Mesenchymal stem cell (in vitro differentiated cells and primary cell): Measurements from ENCODE around the gene PASK.

Experiments
- DNase-seq: peaks from one replicate; pipeline ENCODE4 v3.0.0-alpha.2; 2013
- H2AFZ ChIP-seq: one replicate; pipeline ENCODE4 v1.6.1; 2013; ENCODE audit warnings: low read depth, mild to moderate bottlenecking, control low read depth, inconsistent platforms, low read length, moderate library complexity
- H2AK5ac ChIP-seq: 2 replicates; pipeline ENCODE4 v1.6.1; 2013; ENCODE audit warnings: low read length, moderate library complexity, mild to moderate bottlenecking, inconsistent platforms; ENCODE audit not compliant: severe bottlenecking
- H2BK120ac ChIP-seq: one replicate; pipeline ENCODE4 v1.6.1; 2013; ENCODE audit warnings: low read depth, mild to moderate bottlenecking, inconsistent platforms, low read length, moderate library complexity
- H2BK12ac ChIP-seq, 2 experiments: one replicate each; pipeline ENCODE4 v1.6.1; 2013; ENCODE audit warnings: inconsistent platforms in 2 of 2, low read length in 2 of 2, mild to moderate bottlenecking in 2 of 2, moderate library complexity in 2 of 2, control low read depth in 1 of 2
- H2BK15ac ChIP-seq: one replicate; pipeline ENCODE4 v1.6.1; 2013; ENCODE audit warnings: mild to moderate bottlenecking, low read depth, inconsistent platforms; ENCODE audit not compliant: poor library complexity, severe bottlenecking
- H2BK5ac ChIP-seq: 2 replicates; pipeline ENCODE4 v1.6.1; 2013; ENCODE audit warnings: low read depth, mild to moderate bottlenecking, low read length, control low read depth, inconsistent platforms; ENCODE audit not compliant: poor library complexity, severe bottlenecking
- H3K14ac ChIP-seq, 2 experiments: one replicate each; pipeline ENCODE4 v1.6.1; 2013; ENCODE audit warnings: inconsistent platforms in 2 of 2, low read length in 2 of 2, control low read depth in 1 of 2, mild to moderate bottlenecking in 1 of 2, moderate library complexity in 1 of 2
- H3K18ac ChIP-seq, 2 experiments: one replicate each; pipeline ENCODE4 v1.6.1; 2013; ENCODE audit warnings: inconsistent platforms in 2 of 2, low read length in 2 of 2, control low read depth in 1 of 2, low read depth in 1 of 2, mild to moderate bottlenecking in 1 of 2
- H3K23ac ChIP-seq, 2 experiments: one replicate each; pipeline ENCODE4 v1.6.1; 2013; ENCODE audit warnings: inconsistent platforms in 2 of 2, low read length in 2 of 2, mild to moderate bottlenecking in 2 of 2, moderate library complexity in 2 of 2, control low read depth in 1 of 2
- H3K27ac ChIP-seq: 2 replicates; pipeline ENCODE4 v1.5.1; 2013; ENCODE audit warnings: mild to moderate bottlenecking, moderate library complexity, low read length, control low read depth, inconsistent platforms; ENCODE audit not compliant: poor library complexity, severe bottlenecking
- H3K27me3 ChIP-seq, 2 experiments: 2 replicates each; pipeline versions ENCODE4 v1.6.1 to v1.7.0; 2013; ENCODE audit warnings: low read length in 2 of 2, mild to moderate bottlenecking in 2 of 2, moderate library complexity in 2 of 2, control low read depth in 1 of 2, inconsistent platforms in 1 of 2; ENCODE audit not compliant: control insufficient read depth in 1 of 2, insufficient read depth in 1 of 2
- H3K36me3 ChIP-seq, 2 experiments: 2 replicates each; pipeline versions ENCODE4 v1.6.1 to v1.7.0; 2013; ENCODE audit warnings: low read length in 2 of 2, control low read depth in 1 of 2, inconsistent platforms in 1 of 2, low read depth in 1 of 2, mild to moderate bottlenecking in 1 of 2; ENCODE audit not compliant: insufficient read depth in 2 of 2, control insufficient read depth in 1 of 2
- H3K4ac ChIP-seq, 2 experiments: one replicate each; pipeline ENCODE4 v1.6.1; 2013; ENCODE audit warnings: inconsistent platforms in 2 of 2, low read length in 2 of 2, mild to moderate bottlenecking in 2 of 2, moderate library complexity in 2 of 2, control low read depth in 1 of 2, low read depth in 1 of 2
- H3K4me1 ChIP-seq: 2 replicates; pipeline ENCODE4 v1.6.1; 2013; ENCODE audit warnings: low read depth, low read length, control low read depth; ENCODE audit not compliant: control insufficient read depth, insufficient read depth
- H3K4me2 ChIP-seq: 2 replicates; pipeline ENCODE4 v1.6.1; 2013; ENCODE audit warnings: low read length, mild to moderate bottlenecking, inconsistent platforms; ENCODE audit not compliant: poor library complexity, severe bottlenecking
- H3K4me3 ChIP-seq, 2 experiments: 2 replicates each; pipeline versions ENCODE4 v1.5.1 to v1.7.0; 2013; ENCODE audit warnings: low read length in 2 of 2, mild to moderate bottlenecking in 2 of 2, control low read depth in 1 of 2, low read depth in 1 of 2; ENCODE audit not compliant: insufficient read depth in 1 of 2
- H3K79me1 ChIP-seq: replicated peaks from 2 replicates; pipeline ENCODE4 v1.6.1; 2013; ENCODE audit warnings: mild to moderate bottlenecking, control low read depth, low read length, inconsistent platforms; ENCODE audit not compliant: poor library complexity, severe bottlenecking
- H3K9ac ChIP-seq: 2 replicates; pipeline ENCODE4 v1.7.0; 2013; ENCODE audit warnings: mild to moderate bottlenecking, low read length, moderate library complexity
- H3K9me3 ChIP-seq: 2 replicates; pipeline ENCODE4 v1.7.0; 2013; ENCODE audit warnings: mild to moderate bottlenecking, low read length; ENCODE audit not compliant: control insufficient read depth
- H4K8ac ChIP-seq: one replicate; pipeline ENCODE4 v1.6.1; 2013; ENCODE audit warnings: inconsistent platforms, mild to moderate bottlenecking, low read length, moderate library complexity
- H4K91ac ChIP-seq: one replicate; pipeline ENCODE4 v1.6.1; 2013; ENCODE audit warnings: mild to moderate bottlenecking, low read length, inconsistent platforms
- WGBS: methylation state at CpG from one replicate; pipeline ENCODE4 v1.1.7; 2013; ENCODE audit warnings: mixed read lengths; 5-methylcytosine and 5-hydroxymethylcytosine counted together

Gene PASK

GRCh38 chr2:241155936-241156335 is 6.7 kb upstream of the PASK start:
- Histone ChIP-seq H3K79me1 (peaks cover 25% of the 10 kb centered on the region), H3K27me3 (no peaks in the 10 kb centered on the region)

DNA sequence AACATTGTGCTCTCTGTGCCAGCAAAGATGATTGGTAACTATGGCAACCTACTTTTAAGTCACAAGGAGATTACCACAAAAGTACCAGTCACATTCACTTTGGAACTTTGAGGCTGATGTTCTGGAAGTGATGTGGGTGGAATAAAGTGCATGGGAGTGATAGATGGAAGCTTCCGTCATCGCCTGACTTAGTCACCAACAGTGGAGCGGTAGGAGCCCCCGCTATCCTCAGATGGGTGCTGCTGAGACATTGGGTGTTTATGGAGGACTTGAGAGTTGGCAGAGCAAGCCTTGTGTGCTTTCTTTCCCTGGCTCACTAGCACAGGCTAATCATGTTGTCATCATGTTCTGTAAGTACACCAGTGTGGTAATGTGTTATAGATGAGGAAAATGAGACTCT is 5.6 kb upstream of the PASK start:
- peaks cover 29% of the 10 kb centered on the region for H3K79me1 ChIP-seq
- peak overlapping the region; percentile 35 for H3K9ac ChIP-seq
- H2AFZ ChIP-seq, result no peak overlapping the region
- WGBS, result 94% methylated on average over 4 of the region's 4 CpGs
- no peak overlapping the region for H3K14ac ChIP-seq
- H3K9me3 ChIP-seq, result no peaks in the 10 kb centered on the region
- H2BK120ac ChIP-seq, result no peak overlapping the region
- no peak overlapping the region for H3K4ac ChIP-seq
- H3K4me3 ChIP-seq, result no peak overlapping the region
- H3K4me1 ChIP-seq, result peaks cover 20% of the 10 kb centered on the region
- no peak overlapping the region for H3K27ac ChIP-seq
- DNase-seq, result no peak
- H3K18ac ChIP-seq, result no peak overlapping the region
- no peak overlapping the region for H3K23ac ChIP-seq
- H3K36me3 ChIP-seq, result peaks cover 22 to 45% of the 10 kb centered on the region in 2 experiments
- no peak overlapping the region for H2BK12ac ChIP-seq
- no peak overlapping the region for H2AK5ac ChIP-seq
- no peaks in the 10 kb centered on the region for H3K27me3 ChIP-seq
- no peak overlapping the region for H4K8ac ChIP-seq
- H2BK5ac ChIP-seq, result no peak overlapping the region
- no peak overlapping the region for H3K4me2 ChIP-seq
- H2BK15ac ChIP-seq, result no peak overlapping the region
- H4K91ac ChIP-seq, result no peak overlapping the region

More at GRCh38 chr2:241155936-241156335, 6.7 kb upstream of the PASK start:
- no peak for DNase-seq
- no peak overlapping the region for H3K18ac ChIP-seq
- no peak overlapping the region for H2BK120ac ChIP-seq
- no peak overlapping the region for H2BK12ac ChIP-seq
- H3K4me3 ChIP-seq, result no peak overlapping the region
- H4K8ac ChIP-seq, result no peak overlapping the region
- no peak overlapping the region for H3K27ac ChIP-seq
- no peak overlapping the region for H2AFZ ChIP-seq
- H4K91ac ChIP-seq, result no peak overlapping the region
- H2BK15ac ChIP-seq, result no peak overlapping the region
- WGBS, result 60% methylated on average over 1 of the region's 1 CpG
- no peak overlapping the region for H3K4ac ChIP-seq
- no peak overlapping the region for H3K9ac ChIP-seq
- H3K9me3 ChIP-seq, result no peaks in the 10 kb centered on the region
- no peak overlapping the region for H3K4me2 ChIP-seq
- H3K14ac ChIP-seq, result no peak overlapping the region
- H2BK5ac ChIP-seq, result no peak overlapping the region
- peaks cover 17% of the 10 kb centered on the region for H3K4me1 ChIP-seq
- no peak overlapping the region for H2AK5ac ChIP-seq
- H3K36me3 ChIP-seq, result peaks cover 23 to 53% of the 10 kb centered on the region in 2 experiments
- no peak overlapping the region for H3K23ac ChIP-seq

- Histone ChIP-seq H3K36me3 (peaks cover 16 to 33% of the 10 kb centered on the region in 2 experiments), H2BK120ac (no peak overlapping the region), H3K9me3 (no peaks in the 10 kb centered on the region), H2BK5ac (no peak overlapping the region), H3K4me1 (peaks cover 22% of the 10 kb centered on the region), H3K9ac (no peak overlapping the region), H3K4ac (no peak overlapping the region), H3K4me2 (no peak overlapping the region), H3K27ac (no peak overlapping the region), H2BK12ac (no peak overlapping the region), H3K18ac (no peak overlapping the region), H3K4me3 (no peak overlapping the region), H3K27me3 (no peaks in the 10 kb centered on the region), H2BK15ac (no peak overlapping the region), H3K14ac (no peak overlapping the region), H4K91ac (peak overlapping the region; percentile 82), H4K8ac (no peak overlapping the region), H3K79me1 (peaks cover 28% of the 10 kb centered on the region), H2AK5ac (no peak overlapping the region), H3K23ac (no peak overlapping the region), H2AFZ (no peak overlapping the region)
- WGBS, result 67% methylated on average over 7 of the region's 7 CpGs
- DNase-seq, result peak; percentile 6
Measured at GRCh38 chr2:241153616-241154015, 4.3 kb upstream of the PASK start.

- Histone ChIP-seq H3K4me3 (peak overlapping the region in 1 of 2 experiments; percentile 97), H3K9me3 (no peaks in the 10 kb centered on the region), H4K8ac (peak overlapping the region; percentile 19), H3K9ac (no peak overlapping the region), H4K91ac (no peak overlapping the region), H3K4me2 (no peak overlapping the region), H2BK15ac (no peak overlapping the region), H3K23ac (peak overlapping the region in 1 of 2 experiments; percentile 23), H3K4me1 (peaks cover 20% of the 10 kb centered on the region), H2AK5ac (no peak overlapping the region), H3K36me3 (peaks cover 8 to 18% of the 10 kb centered on the region in 2 experiments), H3K27ac (no peak overlapping the region), H3K14ac (no peak overlapping the region), H3K27me3 (no peaks in the 10 kb centered on the region), H2BK5ac (no peak overlapping the region), H2AFZ (no peak overlapping the region), H3K18ac (no peak overlapping the region), H3K79me1 (peaks cover 30% of the 10 kb centered on the region), H3K4ac (no peak overlapping the region), H2BK12ac (no peak overlapping the region), H2BK120ac (no peak overlapping the region)
- 81% methylated on average over 7 of the region's 8 CpGs for WGBS
- no peak for DNase-seq
Measured at GRCh38 chr2:241151934-241152660, 2.8 kb upstream of the PASK start.
